GM10847 (cell line): Measurements from ENCODE around the gene AMD1.

Source experiments
- POLR2A ChIP-seq: IDR thresholded peaks from 2 replicates; pipeline ENCODE4 v1.6.1; 2011; ENCODE audit not compliant: insufficient read length; ENCODE audit errors: extremely low read depth

Gene AMD1

DNA sequence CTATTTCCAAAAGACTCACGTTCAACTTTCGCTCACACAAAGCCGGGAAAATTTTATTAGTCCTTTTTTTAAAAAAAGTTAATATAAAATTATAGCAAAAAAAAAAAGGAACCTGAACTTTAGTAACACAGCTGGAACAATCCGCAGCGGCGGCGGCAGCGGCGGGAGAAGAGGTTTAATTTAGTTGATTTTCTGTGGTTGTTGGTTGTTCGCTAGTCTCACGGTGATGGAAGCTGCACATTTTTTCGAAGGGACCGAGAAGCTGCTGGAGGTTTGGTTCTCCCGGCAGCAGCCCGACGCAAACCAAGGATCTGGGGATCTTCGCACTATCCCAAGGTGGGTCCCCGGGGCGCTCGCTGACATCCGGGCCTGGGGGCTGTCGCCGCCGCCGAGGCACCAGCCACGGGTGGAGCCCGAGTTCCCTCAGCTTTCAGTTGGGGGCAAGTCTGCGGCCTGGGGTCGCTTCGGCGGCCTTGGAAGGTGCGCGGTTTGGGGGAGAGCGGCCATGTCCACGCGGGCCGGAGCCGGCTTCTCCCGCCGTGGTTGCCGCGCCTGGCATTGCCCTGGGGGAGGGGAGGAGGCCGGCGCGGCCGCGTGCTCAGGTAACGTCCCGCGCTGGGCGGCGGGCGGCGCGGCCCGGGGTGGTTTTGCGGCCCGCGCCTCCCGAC lies 429 bp downstream of the AMD1 start:
- TF ChIP-seq POLR2A, result no peak

DNA sequence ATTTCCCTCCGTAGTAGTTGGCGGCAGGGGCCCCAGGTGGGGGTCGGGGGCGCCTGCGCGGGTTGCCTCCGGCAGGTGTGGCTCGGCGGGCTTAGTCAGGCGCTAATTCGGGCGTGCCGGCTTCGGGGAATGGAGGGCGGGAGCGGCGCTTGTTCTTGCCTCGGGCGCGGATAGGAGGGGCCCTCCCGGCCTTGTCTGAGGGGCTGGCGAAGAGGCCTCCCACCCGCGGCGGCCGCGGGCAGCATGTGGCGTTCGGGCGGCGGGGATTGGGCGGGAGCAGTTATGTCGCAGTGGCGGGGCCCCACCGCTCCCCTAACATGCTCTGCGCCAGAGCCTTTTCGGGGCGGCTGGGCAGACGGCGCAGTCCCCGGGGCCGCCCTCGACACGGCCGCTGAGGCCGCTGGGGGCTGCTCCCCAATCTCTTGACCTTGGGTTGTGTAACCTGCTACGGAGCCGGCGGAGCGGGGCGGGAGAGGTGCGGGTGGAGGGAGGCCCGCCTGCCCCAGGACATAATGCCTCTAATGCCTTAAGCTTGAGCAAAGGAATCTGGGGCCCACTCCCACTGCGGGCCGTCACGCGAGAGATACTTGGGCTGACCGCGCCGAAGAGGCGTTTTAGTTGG lies 1.1 kb downstream of the AMD1 start:
- TF ChIP-seq POLR2A, result no peak

DNA sequence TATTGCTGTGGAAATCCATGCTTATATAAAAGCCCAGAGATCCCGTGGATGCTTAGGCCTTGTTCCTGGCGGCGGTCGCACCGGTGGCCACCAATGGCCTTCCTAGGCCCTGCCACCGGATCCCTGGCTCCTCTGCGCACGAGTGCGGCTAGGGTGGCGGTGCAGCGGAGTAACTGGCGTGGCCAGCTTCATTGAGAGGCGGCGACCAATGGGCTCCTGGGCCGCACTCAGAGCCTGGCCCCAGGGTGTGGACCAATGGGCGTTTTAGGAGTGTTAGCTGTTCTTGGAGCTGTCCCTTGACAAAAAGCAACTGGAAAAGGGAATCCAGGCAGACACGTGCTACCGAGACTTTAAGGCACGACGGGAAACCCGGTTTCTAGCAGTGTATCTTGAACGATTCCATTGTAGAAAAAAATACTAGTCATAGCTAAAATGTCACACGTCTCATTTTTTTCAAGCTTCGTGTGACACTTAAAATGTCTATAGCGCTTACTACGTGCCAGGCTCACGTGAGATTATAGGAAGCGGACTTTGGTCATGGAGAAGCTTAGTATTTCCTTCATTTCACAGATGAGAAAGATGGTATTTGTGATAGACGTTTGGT lies 1.7 kb downstream of the AMD1 start:
- peak; percentile 53 for TF ChIP-seq POLR2A

DNA sequence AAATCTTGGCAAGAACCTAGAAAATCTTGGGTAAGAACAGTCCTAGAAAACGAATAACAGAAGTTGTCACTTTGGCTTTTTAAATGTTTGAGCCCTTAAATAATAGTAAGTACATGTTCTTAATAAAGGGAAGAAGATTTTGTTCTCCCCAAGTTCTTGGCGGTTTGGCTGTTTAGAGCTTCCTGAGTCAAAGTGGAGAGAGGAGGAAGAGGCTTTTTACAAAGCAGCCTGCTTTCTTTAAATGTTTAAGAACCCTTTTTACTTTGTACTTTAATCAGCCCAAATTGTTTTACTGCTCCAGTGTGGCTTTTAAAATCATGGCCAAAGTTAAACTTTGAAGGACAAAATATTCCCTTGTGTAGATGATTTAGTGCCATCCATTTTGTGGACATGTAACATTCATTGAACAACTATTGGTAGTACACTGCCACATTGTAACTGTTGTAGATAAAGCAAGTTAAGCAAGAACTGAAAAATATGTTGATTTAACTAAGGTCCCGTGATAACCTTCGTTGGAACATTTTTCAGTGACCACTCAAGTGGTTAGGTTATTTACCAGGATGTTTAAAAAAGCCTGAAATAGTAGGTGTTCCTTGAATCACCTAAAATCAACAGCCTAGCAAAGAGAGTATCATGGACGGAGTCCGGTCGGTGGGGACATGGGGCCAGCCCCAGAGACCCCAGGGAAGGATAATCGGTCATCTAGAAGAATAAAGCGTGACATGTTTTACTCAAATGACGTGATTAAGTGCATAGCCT lies 2.4 kb downstream of the AMD1 start:
- no peak for TF ChIP-seq POLR2A

DNA sequence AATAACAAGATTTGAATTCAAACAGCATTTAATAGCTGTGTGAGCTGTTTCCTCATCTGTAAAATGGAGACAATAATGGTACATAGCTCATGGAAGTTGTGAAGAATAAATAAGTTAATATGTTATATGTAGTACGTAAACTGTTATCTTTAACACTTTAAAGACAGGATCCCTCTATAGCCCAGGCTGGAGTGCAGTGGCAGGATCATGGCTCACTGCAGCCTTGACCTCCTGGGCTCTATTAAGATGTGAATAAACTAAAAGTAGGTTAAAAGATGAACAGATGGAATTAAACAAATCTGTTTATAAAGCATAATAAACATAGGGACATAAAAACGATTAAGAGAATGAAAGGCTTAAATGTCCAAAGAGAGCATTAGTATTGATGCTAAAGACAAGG lies 3.0 kb downstream of the AMD1 start:
- TF ChIP-seq POLR2A, result no peak

DNA sequence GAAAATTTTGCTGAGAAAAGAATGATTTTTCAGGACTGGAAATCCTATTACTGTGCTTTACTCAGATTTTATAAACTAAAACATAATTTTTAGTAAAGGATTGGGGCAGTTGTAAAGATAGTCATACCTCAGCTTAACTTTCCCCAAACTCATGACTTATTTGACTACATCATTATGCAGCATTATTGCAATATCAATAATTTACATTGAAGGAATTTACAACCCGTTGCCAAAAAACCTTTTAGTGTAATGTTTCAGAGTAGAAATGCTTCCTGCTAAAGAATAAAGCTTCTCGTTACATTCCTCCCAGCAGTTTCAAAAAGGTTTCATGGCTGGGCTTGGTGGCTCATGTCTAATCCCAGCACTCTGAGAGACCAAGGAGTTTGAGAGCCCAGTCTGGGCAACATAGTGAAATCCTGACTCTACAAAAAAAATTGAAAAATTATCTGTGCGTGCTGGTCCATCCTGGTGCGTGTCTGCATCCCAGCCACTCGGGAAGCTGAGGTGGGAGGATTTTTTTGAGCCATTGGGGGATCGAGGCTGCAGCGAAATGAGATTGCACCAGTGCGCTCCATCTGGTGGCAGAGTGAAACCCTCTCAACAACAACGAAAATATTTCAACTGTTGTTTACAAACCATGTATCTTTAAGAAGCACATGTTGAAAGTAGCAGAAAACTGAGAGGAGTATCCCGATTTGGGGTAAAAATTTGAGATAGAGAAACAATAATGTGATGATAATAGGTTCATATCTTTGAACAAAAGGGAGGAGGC lies 4.4 kb downstream of the AMD1 start:
- TF ChIP-seq POLR2A, result no peak

DNA sequence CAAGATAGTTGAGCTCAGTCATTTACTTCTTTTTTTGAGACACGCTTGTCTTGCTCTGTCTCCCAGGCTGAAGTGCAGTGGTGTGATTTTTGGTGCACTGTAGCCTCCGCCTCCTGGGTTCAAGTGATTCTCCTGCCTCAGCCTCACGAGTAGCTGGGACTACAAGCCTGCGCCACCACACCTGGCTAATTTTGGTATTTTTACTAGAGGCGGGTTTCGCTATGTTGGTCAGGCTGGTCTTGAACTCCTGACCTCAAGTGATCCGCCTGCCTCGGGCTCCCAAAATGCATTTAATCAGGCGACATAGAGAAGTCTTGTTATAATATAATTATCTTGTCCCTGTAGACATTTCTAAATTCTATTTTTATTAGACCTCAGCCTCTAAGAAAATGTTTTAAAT lies 6.1 kb downstream of the AMD1 start:
- TF ChIP-seq POLR2A, result no peak

DNA sequence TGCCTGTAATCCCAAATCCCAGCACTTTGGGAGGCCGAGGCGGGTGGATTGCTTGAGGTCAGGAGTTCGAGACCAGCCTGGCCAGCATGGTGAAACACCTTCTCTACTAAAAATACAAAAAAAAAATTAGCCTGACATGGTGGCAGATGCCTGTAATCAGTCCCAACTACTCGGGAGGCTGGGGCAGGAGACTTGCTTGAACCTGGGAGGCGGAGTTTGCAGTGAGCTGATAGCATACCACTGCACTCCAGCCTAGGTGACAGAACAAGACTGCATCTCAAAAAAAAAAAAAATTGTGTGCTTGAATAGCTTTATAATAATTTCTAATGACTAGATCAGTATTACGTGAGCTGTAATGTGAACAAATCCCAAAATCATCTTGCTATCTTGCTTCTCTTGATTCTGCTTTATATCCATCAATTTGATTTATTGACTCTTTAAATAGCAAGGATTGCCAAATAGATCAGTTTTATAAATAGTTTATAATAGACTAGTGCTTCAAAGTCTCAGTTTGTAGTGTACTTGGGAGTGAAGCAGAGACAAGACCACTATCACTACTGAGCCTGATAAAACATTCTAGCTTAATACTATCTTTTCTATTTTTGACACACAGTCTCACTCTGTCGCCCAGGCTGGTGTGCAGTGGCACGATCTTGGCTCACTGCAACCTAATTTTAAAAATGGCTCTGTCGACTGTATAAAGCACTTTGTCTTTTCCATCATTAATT lies 7.1 kb downstream of the AMD1 start:
- no peak for TF ChIP-seq POLR2A

DNA sequence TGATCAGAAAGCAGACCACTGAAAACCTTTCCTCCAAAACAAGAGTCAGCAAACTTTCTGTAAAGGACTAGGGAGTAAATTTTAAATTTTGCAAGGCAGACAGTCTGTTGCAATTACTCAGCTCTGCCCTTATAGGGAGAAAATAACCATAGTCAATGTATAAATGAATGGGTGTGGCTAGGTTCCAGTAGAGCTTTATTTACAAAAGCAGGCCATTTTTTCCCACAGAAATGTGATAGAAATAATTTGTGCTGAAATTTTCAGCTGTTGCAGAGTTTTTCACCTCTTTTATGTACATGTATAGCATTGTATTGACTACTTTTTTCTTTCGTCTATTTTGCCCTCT lies 7.7 kb downstream of the AMD1 start:
- no peak for TF ChIP-seq POLR2A

DNA sequence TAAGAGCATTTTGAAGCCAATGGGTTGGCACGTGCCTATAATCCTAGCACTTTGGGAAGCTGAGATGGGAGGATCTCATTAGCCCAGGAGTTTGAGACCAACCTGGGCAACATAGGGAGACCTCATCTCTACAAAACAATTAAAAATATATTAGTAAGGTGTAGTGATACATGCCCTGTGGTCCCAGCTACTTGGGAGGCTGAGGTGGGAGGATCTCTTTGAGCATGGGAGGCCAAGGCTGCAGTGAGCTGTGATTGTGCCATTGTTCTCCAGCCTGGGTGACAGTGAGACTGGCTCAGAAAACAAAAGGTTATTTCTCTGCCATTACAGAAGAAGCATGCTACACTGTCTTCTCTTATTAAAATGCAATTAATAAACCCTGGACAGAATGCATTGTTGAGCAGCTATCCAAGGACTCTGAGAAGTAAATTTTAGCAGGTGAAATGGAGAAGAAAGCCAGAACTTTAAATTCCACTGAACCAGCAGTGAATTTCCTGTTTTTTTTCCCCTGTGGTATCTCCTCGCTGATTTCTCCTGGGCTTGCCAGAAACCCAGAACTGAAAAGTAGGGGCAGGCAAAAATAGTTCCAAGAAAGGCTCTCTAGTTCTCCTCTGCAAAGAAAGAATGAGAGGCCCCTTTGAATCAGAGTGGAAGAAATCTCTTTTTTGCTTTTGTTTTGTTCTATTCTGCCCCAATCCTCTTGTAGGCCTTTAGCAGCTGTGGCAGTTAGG lies 8.4 kb downstream of the AMD1 start:
- no peak for TF ChIP-seq POLR2A

DNA sequence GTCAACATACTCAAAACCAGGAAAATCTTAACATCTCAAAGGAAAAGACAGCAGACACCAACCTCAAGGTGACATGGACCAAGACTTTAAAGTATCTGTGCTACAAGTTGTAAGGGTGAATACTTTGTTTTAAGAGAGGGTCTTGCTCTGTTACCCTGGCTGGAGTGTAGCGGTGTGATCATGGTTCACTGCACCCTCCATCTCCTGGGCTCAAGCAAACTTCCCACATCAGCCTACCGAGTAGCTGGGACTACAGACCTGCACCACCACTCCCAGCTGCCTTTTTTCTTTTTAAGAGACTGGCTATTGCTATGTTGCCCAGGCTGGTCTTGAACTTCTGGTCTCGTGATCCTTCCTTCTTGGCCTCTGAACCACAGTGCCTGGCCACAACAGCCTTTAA lies 9.7 kb downstream of the AMD1 start:
- TF ChIP-seq POLR2A, result no peak

DNA sequence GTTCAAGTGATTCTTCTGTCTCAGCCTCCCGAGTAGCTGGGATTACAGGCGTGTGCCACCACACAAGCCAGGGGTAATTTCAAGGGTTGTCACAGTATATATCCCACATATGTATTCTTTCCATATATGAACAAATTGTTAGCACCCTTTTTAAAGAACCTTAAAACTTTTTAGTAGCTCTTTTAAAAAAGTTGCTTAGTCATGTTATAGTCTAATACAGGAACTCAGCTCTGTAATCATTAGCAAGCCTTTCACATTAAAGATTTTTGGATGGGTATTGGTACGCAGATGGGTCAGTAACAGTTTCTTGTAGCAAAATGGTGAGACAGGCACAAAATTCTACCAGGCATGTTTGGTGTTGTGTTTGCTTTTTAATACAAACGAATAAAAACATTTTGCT lies 10.9 kb downstream of the AMD1 start:
- TF ChIP-seq POLR2A, result no peak

DNA sequence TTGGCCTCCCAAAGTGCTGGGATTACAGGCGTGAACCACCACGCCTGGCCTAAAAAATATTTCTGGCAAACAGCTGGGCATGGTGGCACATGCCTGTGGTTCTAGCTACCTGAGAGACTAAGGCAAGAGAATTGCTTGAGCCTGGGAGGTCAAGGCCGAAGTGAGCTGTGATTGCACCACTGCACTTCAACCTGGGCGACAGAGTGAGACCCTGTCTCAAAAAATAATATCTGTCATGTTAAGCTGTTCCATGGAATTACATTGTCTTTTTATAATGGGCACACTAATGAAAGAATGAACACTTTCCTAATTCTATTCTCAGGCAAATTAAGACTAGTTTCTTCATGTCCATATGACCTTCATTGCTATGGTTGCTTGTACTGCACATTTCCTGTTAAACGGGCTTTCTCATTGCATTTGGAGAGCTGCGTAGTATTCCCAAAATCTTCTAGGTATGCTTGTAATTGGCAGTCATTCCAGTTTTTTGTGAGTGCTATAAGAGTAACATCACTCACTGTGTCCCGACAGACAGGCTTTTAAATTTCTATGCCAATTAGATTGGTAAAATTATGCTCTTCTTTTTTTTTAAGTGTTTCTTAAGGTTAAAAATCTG lies 12.1 kb downstream of the AMD1 start:
- TF ChIP-seq POLR2A, result no peak

DNA sequence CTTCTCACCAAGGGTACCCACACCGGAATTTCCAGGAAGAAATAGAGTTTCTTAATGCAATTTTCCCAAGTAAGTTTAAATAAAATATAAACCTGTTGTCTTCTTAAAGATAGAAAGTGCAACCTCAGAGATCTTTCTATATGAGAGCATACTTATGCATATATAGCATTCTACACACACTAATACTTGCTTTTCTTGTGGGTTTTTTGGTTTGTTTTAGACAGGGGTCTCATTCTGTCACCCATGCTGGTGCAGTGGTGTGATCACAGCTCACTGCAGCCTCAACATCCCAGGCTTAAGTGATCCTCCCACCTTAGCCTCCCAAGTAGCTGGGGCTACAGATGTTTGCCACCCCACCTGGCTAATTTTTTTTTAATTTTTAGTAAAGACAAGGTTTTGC lies 15.7 kb downstream of the AMD1 start:
- TF ChIP-seq POLR2A, result no peak
